CD4-positive, alpha-beta T cell treated with Interferon gamma for 1 hour (primary cell): ENCODE results near the gene RFX7.
"Not testable (repeated sequence)": the region's sequence is repeated elsewhere in the genome, so short reads cannot be mapped to it uniquely, and the experiment has no call there.

Experiments
- DNase-seq: peaks from one replicate; pipeline ENCODE4 v3.0.0-alpha.2; 2020

RFX7 gene

GRCh38 chr15:56243163-56244037 is at the start of gene RFX7:
Gene RFX7 (minus strand): TSS chr15:56243879. CDS start chr15:56243285, 594 bp downstream.
- DNase-seq = peak; percentile 82

- DNase-seq = no peak
Observed at GRCh38 chr15:56292546-56293316, 49.1 kb upstream of the RFX7 start.

GRCh38 chr15:56291741-56292140 is 48.1 kb upstream of the RFX7 start:
- no peak for DNase-seq

- DNase-seq = no peak
Observed at GRCh38 chr15:56286213-56286612, 42.5 kb upstream of the RFX7 start.

GRCh38 chr15:56281145-56281544 is 37.5 kb upstream of the RFX7 start:
- no peak for DNase-seq

- no peak for DNase-seq
Observed at GRCh38 chr15:56273724-56274123, 30.0 kb upstream of the RFX7 start.

GRCh38 chr15:56272454-56272853 is 28.8 kb upstream of the RFX7 start:
- DNase-seq = no peak

- not testable (repeated sequence) for DNase-seq
Observed at GRCh38 chr15:56266465-56266864, 22.8 kb upstream of the RFX7 start.

GRCh38 chr15:56261854-56262509 is 18.3 kb upstream of the RFX7 start:
- no peak for DNase-seq

GRCh38 chr15:56257306-56257705 is 13.6 kb upstream of the RFX7 start:
- DNase-seq = not testable (repeated sequence)

- no peak for DNase-seq
Observed at GRCh38 chr15:56254265-56254664, 10.6 kb upstream of the RFX7 start.

GRCh38 chr15:56252386-56252785 is 8.7 kb upstream of the RFX7 start:
- no peak for DNase-seq

GRCh38 chr15:56251315-56252095 is 7.8 kb upstream of the RFX7 start:
- no peak for DNase-seq

GRCh38 chr15:56250626-56251025 is 6.9 kb upstream of the RFX7 start:
- DNase-seq = no peak

GRCh38 chr15:56249092-56249491 is 5.4 kb upstream of the RFX7 start:
- no peak for DNase-seq

- no peak for DNase-seq
Observed at GRCh38 chr15:56248311-56248992, 4.8 kb upstream of the RFX7 start.

- no peak for DNase-seq
Observed at GRCh38 chr15:56247266-56247665, 3.6 kb upstream of the RFX7 start.

- DNase-seq = peak; percentile 86
Observed at GRCh38 chr15:56245871-56246814, 2.5 kb upstream of the RFX7 start.

GRCh38 chr15:56244811-56245576 is 1.3 kb upstream of the RFX7 start:
- DNase-seq = peak; percentile 20
